Lower leg skin (tissue), 4 donors: ENCODE results near the gene SLC25A25. TPM values are rescaled to one million over a fixed set of nuclear protein-coding genes. Genes with fewer than 3 reads are reported as not detected.
"Not testable (repeated sequence)": the region's sequence is repeated elsewhere in the genome, so short reads cannot be mapped to it uniquely, and the experiment has no call there.

Experiments
- DNase-seq, 2 donors: peaks; one replicate each; pipeline ENCODE4 v3.0.0-alpha.2; 2019; ENCODE audit warnings: low spot score in 2 of 2
- H3K4me3 ChIP-seq: fragments of 200-600 bp; sonication (generic); 2 replicates; pipeline ENCODE4 v1.5.1; 2017; ENCODE audit warnings: mild to moderate bottlenecking, low read depth; ENCODE audit not compliant: poor library complexity, severe bottlenecking
- CTCF ChIP-seq, 3 donors: fragments of 450-650 bp; IDR thresholded peaks; one replicate each; pipeline ENCODE4 v1.5.1; 2016; ENCODE audit warnings: antibody characterized with exemption in 3 of 3, mild to moderate bottlenecking in 3 of 3, moderate library complexity in 2 of 3
- POLR2A ChIP-seq, 2 donors: fragments of 450-650 bp; IDR thresholded peaks; one replicate each; pipeline ENCODE4 v1.6.1; 2016 to 2017; ENCODE audit warnings: antibody characterized with exemption in 2 of 2, mild to moderate bottlenecking in 1 of 2, moderate library complexity in 1 of 2
- WGBS, 2 donors: methylation state at CpG; one replicate each; pipeline ENCODE4 v1.1.5; 2018; 5-methylcytosine and 5-hydroxymethylcytosine counted together
- intact Hi-C: fragments of 100-400 bp; cut with DNase I; formaldehyde crosslinking; loops from one replicate; pipeline ENCODE4 v1.15.0; 2023; ENCODE audit warnings: low total_unique reads
- total RNA-seq, 4 donors: library from RNA; depleted of rRNA; stranded (reverse); fragments of >200 nt; gene quantifications; one replicate each; pipeline ENCODE4 v1.1.0, GENCODE V29; 2016

Gene SLC25A25
- total RNA-seq, 4 donors from 2014 or later: 26.4 to 40.3 (median 32.0) TPM

GRCh38 chr9:128106940-128107467 lies 39.0 kb downstream of the SLC25A25 start:
- TF ChIP-seq CTCF (IDR thresholded peaks at IDR 0.05): no peak
- TF ChIP-seq POLR2A (IDR thresholded peaks at IDR 0.05): no peak
- H3K4me3 ChIP-seq: no peak overlapping the region
- WGBS, 2 donors: 95% methylated on average over 18 to 23 of the region's 23 CpGs
- no peak for DNase-seq
- intact Hi-C loops: no loop called here

GRCh38 chr9:128107468-128108268 lies 39.6 kb downstream of the SLC25A25 start:
- intact Hi-C loops: no loop called here
- WGBS, 2 donors: 86% methylated on average over 18 of the region's 18 CpGs
- H3K4me3 ChIP-seq: no peak overlapping the region
- DNase-seq: no peak
- no peak for TF ChIP-seq POLR2A (IDR thresholded peaks at IDR 0.05)
- no peak for TF ChIP-seq CTCF (IDR thresholded peaks at IDR 0.05)

- no peak for DNase-seq
- H3K4me3 ChIP-seq: no peak overlapping the region
- WGBS, 2 donors: 83 to 89% methylated on average over 15 of the region's 15 CpGs
- TF ChIP-seq POLR2A (IDR thresholded peaks at IDR 0.05) (no peak), CTCF (IDR thresholded peaks at IDR 0.05) (no peak)
- intact Hi-C loops: no loop called here
Observed at GRCh38 chr9:128108269-128109049, 40.4 kb downstream of the SLC25A25 start.

- intact Hi-C loops: no loop called here
- TF ChIP-seq CTCF (IDR thresholded peaks at IDR 0.05): no peak
- WGBS, 2 donors: 61 to 63% methylated on average over 20 of the region's 20 CpGs
- no peak overlapping the region for H3K4me3 ChIP-seq
- DNase-seq: no peak
Observed at GRCh38 chr9:128109050-128109709, 41.1 kb downstream of the SLC25A25 start.

- intact Hi-C loops, DNase-seq, H3K4me3 ChIP-seq: not testable (repeated sequence)
- 80 to 83% methylated on average over 12 of the region's 12 CpGs for whole genome bisulfite sequencing, 2 donors
Observed at GRCh38 chr9:128111726-128112125, 43.7 kb downstream of the SLC25A25 start.
